T-helper 2 cell treated with Interferon-gamma antibody and Interleukin-4, amounts not matched to agents 5 μg/mL and 100 μg/mL, for 36 hours (primary cell): Measurements from ENCODE around the gene TENT5C.

Experiments used
- DNase-seq: peaks from one replicate; pipeline ENCODE4 v3.0.0; 2021; ENCODE audit warnings: low spot score
- H3K27ac Mint-ChIP-seq: one replicate; pipeline ENCODE4 v1.8.0; 2021; ENCODE audit warnings: mild to moderate bottlenecking, mixed read lengths
- H3K27me3 Mint-ChIP-seq: one replicate; pipeline ENCODE4 v1.8.0; 2021; ENCODE audit warnings: low read depth, mixed read lengths
- H3K36me3 Mint-ChIP-seq: one replicate; pipeline ENCODE4 v1.8.0; 2021; ENCODE audit warnings: low read depth, mixed read lengths
- H3K4me1 Mint-ChIP-seq: one replicate; pipeline ENCODE4 v1.8.0; 2021; ENCODE audit warnings: low read depth, mixed read lengths
- H3K4me3 Mint-ChIP-seq: one replicate; pipeline ENCODE4 v1.8.0; 2022; ENCODE audit warnings: mild to moderate bottlenecking, moderate library complexity, mixed read lengths
- H3K9me3 Mint-ChIP-seq: one replicate; pipeline ENCODE4 v1.8.0; 2021; ENCODE audit warnings: mixed read lengths

Gene TENT5C

DNA sequence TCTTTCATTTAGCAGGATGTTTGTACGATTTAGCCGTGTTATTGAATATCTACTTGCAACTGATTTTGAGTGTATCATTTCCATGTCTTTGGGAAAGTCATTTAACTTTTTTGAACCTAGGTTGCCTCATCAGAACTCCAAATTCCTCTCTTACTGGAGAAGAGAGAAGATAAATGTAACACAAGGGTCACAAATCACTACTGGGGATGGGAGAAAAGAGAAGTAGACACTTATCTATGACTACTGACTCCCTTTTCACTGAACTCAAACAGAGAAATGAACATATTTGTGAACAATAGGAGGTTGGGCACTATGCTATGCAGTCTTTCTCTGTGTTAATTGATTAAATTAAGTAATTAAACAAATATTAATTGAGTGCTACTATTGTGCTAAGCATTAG is 42.2 kb downstream of the TENT5C start:
- Mint-ChIP-seq H3K36me3 (no peaks in the 10 kb centered on the region), H3K27ac (no peak overlapping the region), H3K9me3 (no peaks in the 10 kb centered on the region), H3K27me3 (peaks cover 37% of the 10 kb centered on the region), H3K4me1 (peaks cover 33% of the 10 kb centered on the region), H3K4me3 (no peak overlapping the region)
- DNase-seq: no peak

DNA sequence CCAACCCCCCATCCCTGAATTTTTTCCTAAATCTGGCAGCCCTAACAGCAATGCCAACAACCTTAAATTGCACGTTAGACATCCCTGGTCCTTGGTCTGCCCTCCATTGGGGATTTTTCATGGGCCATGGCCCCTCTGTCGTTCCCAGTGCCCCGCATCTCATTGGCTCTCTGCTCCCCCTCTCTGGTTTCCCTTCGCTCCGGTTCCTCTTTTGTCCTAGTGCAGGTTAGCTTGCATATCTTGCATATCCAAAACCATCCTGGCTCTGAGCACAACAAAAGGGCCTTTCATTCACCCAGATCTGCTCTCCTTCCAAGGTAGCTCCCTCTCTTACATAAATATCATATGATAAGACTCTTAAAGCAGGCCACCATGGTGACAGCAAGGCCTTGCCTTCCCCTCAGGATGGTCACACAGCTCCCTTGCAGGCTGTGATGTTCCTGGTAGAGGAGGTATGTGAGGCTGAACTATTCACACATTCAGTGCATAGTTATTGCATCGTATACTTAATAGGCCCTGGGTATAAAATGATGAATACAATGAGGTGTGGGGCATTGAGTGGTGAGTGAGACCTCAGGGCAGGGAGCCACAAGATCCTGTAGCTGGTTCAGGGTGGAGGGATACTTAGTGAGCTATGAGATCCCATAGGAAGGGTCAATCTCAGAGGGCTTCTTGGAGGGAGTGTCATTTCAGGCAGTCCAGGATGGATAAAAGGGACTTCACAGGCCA is 45.2 kb downstream of the TENT5C start:
- Mint-ChIP-seq H3K4me1 (peaks cover 54% of the 10 kb centered on the region), H3K9me3 (no peaks in the 10 kb centered on the region), H3K4me3 (no peak overlapping the region), H3K27ac (peak overlapping the region; percentile 26), H3K36me3 (no peaks in the 10 kb centered on the region), H3K27me3 (peaks cover 26% of the 10 kb centered on the region)
- DNase-seq: no peak

DNA sequence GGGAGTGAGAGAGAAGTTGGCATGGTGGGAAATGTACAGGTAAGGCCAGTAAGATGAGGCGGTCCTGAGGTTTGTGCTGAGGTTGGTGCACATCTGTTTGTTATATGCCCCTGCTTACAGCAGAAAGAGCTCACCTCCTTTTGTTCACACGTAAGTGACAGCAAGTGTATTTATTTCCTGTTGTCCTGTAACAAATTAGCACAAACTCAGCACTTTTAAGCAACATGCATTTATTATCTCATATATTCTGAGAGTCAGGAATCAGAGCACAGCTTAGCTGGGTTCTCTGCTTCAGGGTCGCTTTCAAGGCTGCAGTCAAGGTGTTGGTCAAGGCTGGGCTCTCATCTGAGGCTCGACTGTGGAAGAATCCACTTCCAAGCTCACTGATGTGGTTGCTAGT is 45.8 kb downstream of the TENT5C start:
- H3K4me1 Mint-ChIP-seq: peaks cover 60% of the 10 kb centered on the region
- peaks cover 20% of the 10 kb centered on the region for H3K27me3 Mint-ChIP-seq
- H3K4me3 Mint-ChIP-seq: no peak overlapping the region
- DNase-seq: no peak
- no peaks in the 10 kb centered on the region for H3K36me3 Mint-ChIP-seq
- H3K27ac Mint-ChIP-seq: peak overlapping the region; percentile 26
- H3K9me3 Mint-ChIP-seq: no peaks in the 10 kb centered on the region

DNA sequence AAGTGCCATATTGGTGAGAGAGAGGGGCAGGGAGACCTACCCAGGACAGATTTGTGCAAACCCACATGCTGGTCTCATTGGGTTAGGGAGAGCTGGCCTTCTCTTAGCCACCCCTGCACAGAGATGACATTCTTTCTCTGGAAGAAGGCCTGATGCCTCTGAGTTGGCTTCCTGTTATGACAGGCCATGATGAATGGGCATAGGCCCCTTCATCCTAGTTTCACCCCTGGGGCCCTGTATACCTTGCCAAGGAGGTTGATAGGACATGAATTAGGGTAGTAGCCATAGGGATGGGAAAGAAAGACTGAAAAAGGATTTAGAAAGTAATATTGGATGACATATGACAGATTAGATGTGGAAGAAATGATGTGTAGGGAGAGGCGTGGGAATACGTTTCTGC is 46.6 kb downstream of the TENT5C start:
- DNase-seq: no peak
- H3K4me1 Mint-ChIP-seq: peaks cover 68% of the 10 kb centered on the region
- peak overlapping the region; percentile 5 for H3K27ac Mint-ChIP-seq
- H3K27me3 Mint-ChIP-seq: peaks cover 17% of the 10 kb centered on the region
- H3K4me3 Mint-ChIP-seq: peak overlapping the region; percentile 0
- no peaks in the 10 kb centered on the region for H3K36me3 Mint-ChIP-seq
- H3K9me3 Mint-ChIP-seq: no peaks in the 10 kb centered on the region

DNA sequence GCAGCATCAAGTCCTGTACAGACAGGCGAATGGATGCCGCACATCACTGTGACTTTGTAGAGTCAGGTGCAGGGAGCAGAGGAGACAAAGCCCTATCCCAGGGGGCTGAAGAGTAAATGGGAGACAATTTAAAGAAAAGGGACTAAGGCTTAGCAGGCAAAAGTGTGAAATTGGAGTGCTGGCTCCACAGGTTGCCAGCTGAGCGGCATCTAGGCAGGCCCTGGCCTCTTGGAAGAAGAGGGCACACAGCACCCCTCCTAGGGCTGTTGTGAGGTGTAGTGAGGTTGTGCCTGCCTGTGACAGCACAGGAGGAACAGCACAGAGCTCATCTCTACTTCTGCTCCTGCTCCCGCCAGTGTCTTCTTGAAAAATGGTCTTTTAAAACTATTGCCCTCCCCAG is 47.3 kb downstream of the TENT5C start:
- Mint-ChIP-seq H3K4me3 (no peak overlapping the region), H3K36me3 (no peaks in the 10 kb centered on the region), H3K4me1 (peaks cover 72% of the 10 kb centered on the region), H3K9me3 (no peaks in the 10 kb centered on the region), H3K27ac (no peak overlapping the region), H3K27me3 (peaks cover 11% of the 10 kb centered on the region)
- DNase-seq: no peak

DNA sequence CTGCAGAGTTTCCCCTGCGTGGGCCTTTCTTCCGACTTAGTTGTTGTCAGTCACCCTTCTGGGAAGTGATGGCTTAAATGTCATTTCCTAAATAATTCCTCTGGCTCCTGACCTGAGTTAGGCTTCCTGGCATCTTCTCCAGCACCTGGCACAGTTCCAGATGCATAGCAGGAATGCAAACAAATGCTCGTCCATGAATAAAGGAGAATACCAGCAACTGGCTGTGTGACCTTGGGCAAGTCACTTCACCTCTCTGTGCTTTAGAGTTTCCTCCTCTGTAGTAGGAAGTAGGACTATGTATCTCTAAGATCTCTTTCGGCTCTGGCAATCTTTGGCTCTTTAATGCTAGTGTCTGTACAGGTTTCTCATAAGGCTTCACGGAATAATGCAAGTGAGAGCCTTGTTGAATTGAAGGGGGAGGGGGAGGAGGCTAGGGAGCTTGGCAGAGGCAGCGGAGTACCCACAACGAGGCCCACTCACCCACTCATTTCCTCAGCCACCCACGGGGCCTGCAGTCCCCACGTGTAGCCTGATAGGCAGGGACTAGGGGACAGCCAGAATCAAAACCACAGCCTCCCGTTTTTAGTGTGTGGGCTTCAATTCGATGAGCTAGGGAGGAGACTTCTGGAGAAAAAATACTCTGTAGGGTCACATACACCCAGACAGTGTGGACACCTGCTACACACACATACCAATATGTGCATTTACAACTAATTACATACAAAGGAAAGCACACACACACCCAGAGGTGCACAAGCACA is 48.1 kb downstream of the TENT5C start:
- Mint-ChIP-seq H3K36me3 (no peaks in the 10 kb centered on the region), H3K4me3 (peak overlapping the region; percentile 80), H3K27ac (peak overlapping the region; percentile 87), H3K27me3 (peaks cover 8% of the 10 kb centered on the region), H3K4me1 (peaks cover 79% of the 10 kb centered on the region), H3K9me3 (no peaks in the 10 kb centered on the region)
- peak; percentile 72 for DNase-seq

DNA sequence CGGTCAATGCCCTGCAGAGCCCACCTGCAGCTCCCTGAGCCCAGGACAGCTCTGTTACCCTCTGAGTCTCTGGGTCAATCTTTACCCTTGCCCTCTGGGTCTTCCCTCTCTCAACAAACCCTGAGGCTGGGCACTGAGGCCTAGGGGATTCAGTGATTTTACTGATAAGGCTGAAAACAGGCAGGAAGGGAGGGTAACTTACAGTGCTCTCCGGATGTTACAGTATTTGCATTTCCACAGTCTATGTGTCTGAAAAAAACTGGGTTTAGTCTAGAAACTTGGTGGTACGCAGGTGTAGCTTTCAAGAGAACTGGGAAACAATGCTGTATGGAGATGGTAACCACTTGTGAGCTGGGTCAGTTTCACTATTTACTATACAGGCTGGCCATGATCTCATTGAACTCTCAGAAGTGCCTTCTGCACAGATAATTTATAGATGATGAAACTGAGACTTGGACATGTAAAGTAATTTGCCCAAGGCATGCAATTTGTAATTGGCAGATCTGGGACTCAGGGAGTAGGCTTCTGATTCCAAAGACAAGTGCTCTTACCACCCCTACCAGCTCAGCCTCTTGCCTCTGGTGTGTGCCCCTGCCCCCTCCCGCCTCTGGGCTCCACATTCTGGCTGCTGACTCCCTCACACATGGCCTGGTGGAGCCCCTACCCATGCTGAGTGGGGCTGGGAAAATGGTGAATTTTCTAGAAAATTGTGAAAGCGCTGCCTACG is 48.8 kb downstream of the TENT5C start:
- Mint-ChIP-seq H3K9me3 (no peaks in the 10 kb centered on the region), H3K4me3 (peak overlapping the region; percentile 80), H3K27ac (peak overlapping the region; percentile 87), H3K27me3 (peaks cover 5% of the 10 kb centered on the region), H3K36me3 (no peaks in the 10 kb centered on the region), H3K4me1 (peaks cover 83% of the 10 kb centered on the region)
- DNase-seq: peak; percentile 20

DNA sequence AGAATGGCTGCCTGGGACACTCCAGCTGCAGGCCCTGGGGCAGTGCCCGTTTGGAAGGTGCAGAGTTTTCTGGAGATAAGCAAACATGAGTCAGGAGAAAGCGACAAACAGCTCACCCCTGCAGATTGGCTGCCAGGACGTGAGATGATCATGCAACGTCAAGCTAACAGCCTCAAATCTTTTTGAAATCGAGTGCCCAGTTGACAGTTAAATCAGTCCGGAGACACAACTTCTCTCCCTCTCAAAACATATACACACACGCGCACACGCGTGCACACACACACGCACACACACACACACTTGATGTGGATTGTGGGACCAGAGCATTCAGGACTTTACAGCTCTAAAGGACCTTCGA is 49.4 kb downstream of the TENT5C start:
- Mint-ChIP-seq H3K4me3 (peak overlapping the region; percentile 80), H3K4me1 (peaks cover 87% of the 10 kb centered on the region), H3K36me3 (no peaks in the 10 kb centered on the region), H3K9me3 (no peaks in the 10 kb centered on the region), H3K27me3 (peaks cover 5% of the 10 kb centered on the region), H3K27ac (peak overlapping the region; percentile 87)
- no peak for DNase-seq

DNA sequence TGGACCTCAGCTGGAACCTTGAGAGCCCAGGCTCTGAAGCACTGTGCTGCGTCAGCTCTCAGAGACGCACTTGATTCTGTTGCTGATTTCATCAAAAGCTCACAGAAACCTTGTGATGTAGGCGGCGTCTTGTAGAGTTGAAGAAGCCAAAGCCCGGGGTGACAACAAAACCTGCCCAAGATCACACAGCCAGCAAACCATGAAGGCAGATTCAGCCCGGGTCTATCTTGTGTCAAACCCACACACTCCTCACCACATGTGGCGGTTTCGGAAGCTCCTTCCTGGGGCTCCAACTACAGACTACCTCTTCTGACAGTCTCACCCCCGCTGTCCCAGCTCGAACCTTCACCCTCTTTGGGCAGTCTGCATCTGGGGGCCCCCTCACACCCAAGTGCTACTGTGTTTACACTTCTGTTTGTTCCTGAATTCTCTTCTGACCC is 50.4 kb downstream of the TENT5C start:
- no peaks in the 10 kb centered on the region for H3K27me3 Mint-ChIP-seq
- H3K36me3 Mint-ChIP-seq: peaks cover 1% of the 10 kb centered on the region
- peak overlapping the region; percentile 87 for H3K27ac Mint-ChIP-seq
- peak overlapping the region; percentile 80 for H3K4me3 Mint-ChIP-seq
- no peaks in the 10 kb centered on the region for H3K9me3 Mint-ChIP-seq
- peaks cover 93% of the 10 kb centered on the region for H3K4me1 Mint-ChIP-seq
- peak; percentile 89 for DNase-seq

DNA sequence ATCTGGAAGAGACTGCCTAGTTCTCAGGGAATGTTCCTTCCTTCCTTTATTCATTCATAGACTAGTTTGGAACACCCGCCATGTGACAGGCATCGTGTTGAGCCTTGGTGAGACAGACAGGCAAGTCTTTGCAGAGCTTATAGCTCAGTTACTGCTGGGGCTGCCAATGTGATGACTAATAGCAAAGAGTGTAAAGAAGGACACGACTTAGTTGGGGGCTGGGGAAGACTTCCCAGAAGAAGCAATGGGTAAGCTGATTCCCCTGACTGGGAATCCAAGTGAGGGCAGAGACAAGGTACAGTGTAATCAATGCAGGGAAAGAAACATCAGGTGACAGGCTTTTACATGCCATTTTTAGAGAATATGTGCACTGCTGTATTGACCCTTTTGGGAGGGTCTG is 51.2 kb downstream of the TENT5C start:
- Mint-ChIP-seq H3K4me1 (peaks cover 95% of the 10 kb centered on the region), H3K27ac (peak overlapping the region; percentile 73), H3K4me3 (peak overlapping the region; percentile 80), H3K27me3 (no peaks in the 10 kb centered on the region), H3K36me3 (peaks cover 2% of the 10 kb centered on the region), H3K9me3 (peaks cover 3% of the 10 kb centered on the region)
- no peak for DNase-seq

DNA sequence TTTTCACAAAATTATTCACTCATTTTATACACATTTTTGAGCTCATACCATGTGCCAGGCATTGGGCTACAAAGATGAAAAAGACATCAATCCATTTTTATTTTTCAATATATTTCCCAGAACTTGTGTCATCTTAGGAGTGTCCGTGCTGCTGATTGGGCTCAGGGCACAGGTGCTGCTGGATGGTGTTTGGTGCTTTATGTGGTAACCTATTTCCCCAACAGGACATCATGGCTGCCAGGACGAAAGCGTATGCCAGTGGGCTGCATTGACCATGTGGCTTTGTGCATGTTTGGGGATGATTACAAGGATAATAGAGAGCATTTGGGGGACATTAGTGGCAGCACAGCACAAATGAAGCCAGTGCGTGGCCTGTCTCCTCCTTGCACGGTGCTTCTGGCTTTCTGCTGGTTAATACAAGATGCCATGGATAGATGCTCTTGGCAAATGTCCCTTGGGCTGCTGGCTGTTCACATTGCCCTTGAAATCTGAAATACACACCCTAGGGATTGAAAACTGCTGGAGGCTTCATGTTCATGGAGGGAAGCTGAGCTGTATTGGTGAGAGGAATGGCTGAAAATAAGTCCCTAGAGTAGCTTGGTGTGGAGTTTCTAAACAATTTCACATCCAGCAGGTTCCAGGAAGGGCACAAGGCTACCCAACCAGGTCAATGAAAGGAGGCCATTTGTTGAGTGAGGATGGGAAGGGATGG is 52.3 kb downstream of the TENT5C start:
- DNase-seq: no peak
- peaks cover 6% of the 10 kb centered on the region for H3K36me3 Mint-ChIP-seq
- H3K4me1 Mint-ChIP-seq: peaks cover 93% of the 10 kb centered on the region
- peaks cover 6% of the 10 kb centered on the region for H3K9me3 Mint-ChIP-seq
- no peaks in the 10 kb centered on the region for H3K27me3 Mint-ChIP-seq
- H3K27ac Mint-ChIP-seq: peak overlapping the region; percentile 86
- H3K4me3 Mint-ChIP-seq: peak overlapping the region; percentile 83

DNA sequence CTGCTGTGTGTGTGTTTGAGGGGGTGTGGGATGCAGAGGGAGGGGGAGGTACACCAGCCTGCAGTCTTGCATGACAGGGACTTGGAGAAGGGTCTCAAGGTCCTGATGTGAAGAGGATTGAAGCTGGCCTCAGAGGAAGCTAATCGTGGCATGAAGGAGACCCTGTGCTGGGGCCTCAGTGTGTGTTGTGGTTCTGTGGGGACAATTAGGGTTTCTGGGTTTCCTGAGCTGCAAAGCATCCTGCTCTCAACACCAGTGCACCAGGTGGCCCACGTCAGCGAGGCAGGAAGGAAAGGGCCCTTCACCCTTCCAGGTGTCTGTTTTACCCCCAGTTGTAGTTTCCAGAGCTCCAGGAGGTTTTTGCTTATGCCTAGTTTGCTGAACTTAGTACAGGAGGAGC is 52.8 kb downstream of the TENT5C start:
- H3K4me1 Mint-ChIP-seq: peaks cover 93% of the 10 kb centered on the region
- peak overlapping the region; percentile 83 for H3K4me3 Mint-ChIP-seq
- peaks cover 6% of the 10 kb centered on the region for H3K9me3 Mint-ChIP-seq
- no peaks in the 10 kb centered on the region for H3K27me3 Mint-ChIP-seq
- DNase-seq: peak; percentile 48
- H3K27ac Mint-ChIP-seq: peak overlapping the region; percentile 86
- H3K36me3 Mint-ChIP-seq: peaks cover 9% of the 10 kb centered on the region

DNA sequence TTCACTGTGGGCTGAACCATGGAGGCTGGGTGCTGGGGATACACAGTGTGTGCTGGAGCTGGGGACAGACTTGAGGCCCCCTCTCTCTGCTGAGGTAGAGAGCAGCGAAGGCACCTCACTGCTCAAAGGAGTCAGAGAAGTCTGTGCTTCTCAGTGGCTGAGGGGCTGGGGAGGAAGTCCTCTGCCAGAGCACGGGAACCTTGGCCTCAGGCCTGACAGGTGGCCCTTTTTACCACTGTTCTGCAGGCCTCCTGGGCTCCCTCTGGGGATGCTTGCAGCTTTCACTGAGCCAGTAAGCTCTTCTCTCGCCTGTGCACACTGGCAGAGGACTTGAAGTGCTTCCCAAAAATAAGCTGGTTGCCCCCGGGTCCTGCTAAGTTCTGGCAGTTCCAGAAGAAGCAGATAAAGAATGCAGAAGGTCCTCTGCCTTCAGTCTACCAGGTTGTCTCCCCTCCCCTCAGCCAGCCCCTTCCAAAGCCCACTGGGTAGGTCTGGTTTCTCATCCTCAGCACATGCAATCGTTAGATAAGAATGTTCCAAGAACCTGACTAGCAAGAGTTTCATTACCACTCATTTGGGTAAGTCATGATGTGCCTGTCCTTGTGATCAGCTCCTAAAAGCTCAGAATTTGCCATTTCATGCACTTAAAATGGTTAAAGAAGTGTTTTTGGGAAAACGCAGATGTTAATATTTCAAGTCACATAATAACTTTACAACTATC is 53.9 kb downstream of the TENT5C start:
- peaks cover 6% of the 10 kb centered on the region for H3K9me3 Mint-ChIP-seq
- peaks cover 93% of the 10 kb centered on the region for H3K4me1 Mint-ChIP-seq
- peaks cover 10% of the 10 kb centered on the region for H3K36me3 Mint-ChIP-seq
- peak overlapping the region; percentile 83 for H3K4me3 Mint-ChIP-seq
- no peaks in the 10 kb centered on the region for H3K27me3 Mint-ChIP-seq
- peak overlapping the region; percentile 86 for H3K27ac Mint-ChIP-seq
- peak; percentile 24 for DNase-seq
